Uterus (tissue), 4 donors: ENCODE measurements around the gene CD46. TPM values are rescaled to one million over a fixed set of nuclear protein-coding genes. Genes with fewer than 3 reads are reported as not detected.
"Not testable (repeated sequence)": the region's sequence is repeated elsewhere in the genome, so short reads cannot be mapped to it uniquely, and the experiment has no call there.

Experiments
- DNase-seq, 2 donors: peaks; one replicate each; pipeline ENCODE4 v3.0.0-alpha.2; 2019 to 2020
- H3K27ac ChIP-seq, 2 donors: fragments of 200-600 bp; sonication (generic); 1 replicate in 1 of 2; 2 replicates in 1 of 2; pipeline ENCODE4 v1.5.1; 2016 to 2018
- H3K27me3 ChIP-seq, 2 donors: fragments of 200-600 bp; sonication (generic); one replicate each; pipeline ENCODE4 v1.5.1; 2018 to 2019; ENCODE audit warnings: control low read depth in 1 of 2
- H3K36me3 ChIP-seq, 2 donors: fragments of 200-600 bp; sonication (generic); one replicate each; pipeline ENCODE4 v1.5.1; 2019; ENCODE audit warnings: control low read depth in 1 of 2
- H3K4me1 ChIP-seq, 2 donors: fragments of 200-600 bp; sonication (generic); one replicate each; pipeline ENCODE4 v1.5.1; 2018 to 2019; ENCODE audit warnings: control low read depth in 1 of 2
- H3K4me3 ChIP-seq, 2 donors: fragments of 200-600 bp; sonication (generic); 1 replicate in 1 of 2; 2 replicates in 1 of 2; pipeline ENCODE4 v1.5.1; 2018 to 2019; ENCODE audit warnings: mild to moderate bottlenecking in 1 of 2
- H3K9me3 ChIP-seq, 2 donors: fragments of 200-600 bp; sonication (generic); one replicate each; pipeline ENCODE4 v1.5.1; 2019; ENCODE audit warnings: control low read depth in 1 of 2
- POLR2A ChIP-seq, 2 donors: fragments of 450-650 bp; IDR thresholded peaks; one replicate each; pipeline ENCODE4 v1.6.1; 2016; ENCODE audit warnings: antibody characterized with exemption in 2 of 2, mild to moderate bottlenecking in 1 of 2, moderate library complexity in 1 of 2
- intact Hi-C: fragments of 100-400 bp; cut with DNase I; formaldehyde crosslinking; loops from one replicate; pipeline ENCODE4 v1.15.1; 2023; ENCODE audit warnings: low total_unique reads
- total RNA-seq, 4 donors: library from RNA; depleted of rRNA in 3 of 4; stranded (reverse); fragments of >200 nt in 3 of 4; gene quantifications; one replicate each; pipeline versions ENCODE4 v1.1.0 to v1.2.4, GENCODE V29; 2014 to 2023
- TF ChIP-seq, protein P1 (sequence below), 4 experiments: fragments of 200-600 bp in 2 of 4; fragments of 450-650 bp in 2 of 4; sonication (generic) in 2 of 4; IDR thresholded peaks; one replicate each; pipeline ENCODE4 v1.5.1; 2016 to 2019; ENCODE audit warnings: antibody characterized with exemption in 4 of 4, mild to moderate bottlenecking in 2 of 4, moderate library complexity in 1 of 4
- donor health status: DM: yes; HTN: yes; CAD: no.

CD46 gene
- total RNA-seq, 4 donors from 2014 or later = 118 to 195 (median 174) TPM

DNA sequence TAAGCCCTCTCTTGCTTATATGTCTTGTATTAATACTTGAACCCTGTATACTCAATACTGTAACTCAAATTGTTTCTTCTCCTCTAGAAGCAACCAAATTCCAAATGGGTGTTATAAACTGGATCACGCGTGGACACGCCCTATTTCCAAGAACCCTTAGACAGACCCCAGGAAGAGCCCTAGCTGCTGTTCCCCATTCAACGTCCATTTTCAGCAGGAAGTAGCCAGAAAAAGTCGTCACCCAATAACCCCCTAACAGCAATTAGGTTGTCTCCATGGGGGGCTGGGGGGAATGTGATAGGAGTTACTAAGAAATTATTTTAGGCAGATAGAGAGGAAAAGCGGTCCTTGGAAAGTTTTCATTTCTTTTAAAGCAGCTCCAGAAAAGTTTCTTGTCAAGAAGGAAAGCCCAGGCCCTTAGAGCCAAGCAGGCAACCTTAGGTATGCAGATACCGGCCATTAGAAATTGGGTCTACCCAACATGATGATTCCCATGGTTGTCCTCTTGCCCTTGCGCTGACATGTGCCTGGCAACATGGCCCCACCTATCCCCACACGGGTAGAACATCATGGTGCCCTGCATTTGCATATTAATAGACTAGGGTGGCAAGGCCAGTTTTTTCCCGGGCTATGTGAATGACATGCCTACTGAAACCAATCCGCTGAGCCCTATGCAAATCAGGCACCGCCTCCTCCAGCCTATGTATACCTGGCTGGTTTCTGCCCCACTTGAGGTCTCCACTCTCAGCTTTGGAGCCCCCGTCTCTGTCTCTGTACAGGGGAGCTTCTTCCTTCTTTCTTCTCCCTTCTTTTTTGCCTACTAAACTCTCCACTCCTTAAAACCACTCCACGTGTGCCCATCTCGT is 4.0 kb upstream of the CD46 start:
- DNase-seq = no peak
- TF ChIP-seq, protein P1, sequence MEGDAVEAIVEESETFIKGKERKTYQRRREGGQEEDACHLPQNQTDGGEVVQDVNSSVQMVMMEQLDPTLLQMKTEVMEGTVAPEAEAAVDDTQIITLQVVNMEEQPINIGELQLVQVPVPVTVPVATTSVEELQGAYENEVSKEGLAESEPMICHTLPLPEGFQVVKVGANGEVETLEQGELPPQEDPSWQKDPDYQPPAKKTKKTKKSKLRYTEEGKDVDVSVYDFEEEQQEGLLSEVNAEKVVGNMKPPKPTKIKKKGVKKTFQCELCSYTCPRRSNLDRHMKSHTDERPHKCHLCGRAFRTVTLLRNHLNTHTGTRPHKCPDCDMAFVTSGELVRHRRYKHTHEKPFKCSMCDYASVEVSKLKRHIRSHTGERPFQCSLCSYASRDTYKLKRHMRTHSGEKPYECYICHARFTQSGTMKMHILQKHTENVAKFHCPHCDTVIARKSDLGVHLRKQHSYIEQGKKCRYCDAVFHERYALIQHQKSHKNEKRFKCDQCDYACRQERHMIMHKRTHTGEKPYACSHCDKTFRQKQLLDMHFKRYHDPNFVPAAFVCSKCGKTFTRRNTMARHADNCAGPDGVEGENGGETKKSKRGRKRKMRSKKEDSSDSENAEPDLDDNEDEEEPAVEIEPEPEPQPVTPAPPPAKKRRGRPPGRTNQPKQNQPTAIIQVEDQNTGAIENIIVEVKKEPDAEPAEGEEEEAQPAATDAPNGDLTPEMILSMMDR (IDR thresholded peaks at IDR 0.05) = no peak
- no peak for TF ChIP-seq POLR2A (IDR thresholded peaks at IDR 0.05)
- H3K27me3 ChIP-seq = no peaks in the 10 kb centered on the region
- H3K27ac ChIP-seq = no peak overlapping the region
- no peak overlapping the region for H3K4me3 ChIP-seq
- intact Hi-C loops = no loop called here
- H3K9me3 ChIP-seq = no peaks in the 10 kb centered on the region
- H3K4me1 ChIP-seq = no peaks in the 10 kb centered on the region
- H3K36me3 ChIP-seq = no peaks in the 10 kb centered on the region

GRCh38 chr1:207748737-207749528 is 2.9 kb upstream of the CD46 start:
- no peaks in the 10 kb centered on the region for H3K36me3 ChIP-seq
- H3K27me3 ChIP-seq = no peaks in the 10 kb centered on the region
- TF ChIP-seq POLR2A (IDR thresholded peaks at IDR 0.05) = no peak
- TF ChIP-seq, protein P1 (IDR thresholded peaks at IDR 0.05) = no peak
- intact Hi-C loops = no loop called here
- H3K9me3 ChIP-seq = no peaks in the 10 kb centered on the region
- DNase-seq = no peak
- H3K4me1 ChIP-seq = peaks cover 0 to 6% of the 10 kb centered on the region in 2 donors
- no peak overlapping the region for H3K27ac ChIP-seq
- H3K4me3 ChIP-seq = no peak overlapping the region

- Histone ChIP-seq H3K36me3 (no peaks in the 10 kb centered on the region), H3K4me3 (peak overlapping the region in 1 of 2 donors; percentile 77), H3K27ac (peak overlapping the region; percentile 88 to 90), H3K4me1 (peaks cover 0 to 11% of the 10 kb centered on the region in 2 donors), H3K9me3 (no peaks in the 10 kb centered on the region), H3K27me3 (no peaks in the 10 kb centered on the region)
- TF ChIP-seq POLR2A (IDR thresholded peaks at IDR 0.05) = no peak
- TF ChIP-seq, protein P1 (IDR thresholded peaks at IDR 0.05) = no peak
- DNase-seq = no peak
- intact Hi-C loops = no loop called here
Measured at GRCh38 chr1:207750631-207751305, 1.1 kb upstream of the CD46 start.

GRCh38 chr1:207751463-207751789 is 428 bp upstream of the CD46 start:
- Histone ChIP-seq H3K4me1 (peaks cover 0 to 11% of the 10 kb centered on the region in 2 donors), H3K4me3 (peak overlapping the region; percentile 77 to 98), H3K27ac (peak overlapping the region; percentile 88 to 90)
- H3K27me3 ChIP-seq, H3K36me3 ChIP-seq, intact Hi-C loops, H3K9me3 ChIP-seq, DNase-seq: not testable (repeated sequence)

DNA sequence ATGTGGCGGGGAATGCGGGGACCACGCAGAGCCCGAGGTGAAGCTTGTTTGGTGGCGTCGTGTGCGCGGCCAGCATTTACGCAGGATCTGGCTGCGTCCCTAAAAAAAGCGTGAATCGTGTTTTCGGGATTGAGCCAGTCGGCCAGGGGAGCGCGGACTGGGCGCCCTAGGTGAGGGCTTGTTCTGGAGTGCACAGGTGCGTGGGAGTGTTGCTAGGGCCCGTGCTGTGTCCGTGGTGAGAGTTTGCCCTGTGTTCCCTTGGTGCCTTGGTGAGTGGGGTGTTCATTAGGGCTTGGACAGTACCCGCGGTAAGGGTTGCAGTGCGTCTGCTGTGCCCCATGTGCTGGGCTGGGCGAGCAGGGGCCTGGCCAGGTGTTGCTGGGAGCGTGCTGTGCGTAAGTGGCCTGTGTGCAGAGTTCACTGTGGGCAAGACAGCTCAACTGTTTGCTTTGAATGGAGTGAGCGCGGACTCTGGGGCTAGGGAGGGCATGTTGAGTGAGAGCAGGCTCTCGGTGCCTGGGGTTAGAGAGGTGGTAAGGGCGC is 673 bp downstream of the CD46 start:
- Histone ChIP-seq H3K27ac (peak overlapping the region; percentile 88 to 90), H3K4me3 (peak overlapping the region; percentile 77 to 98), H3K27me3 (no peaks in the 10 kb centered on the region), H3K4me1 (peaks cover 0 to 11% of the 10 kb centered on the region in 2 donors), H3K36me3 (no peaks in the 10 kb centered on the region), H3K9me3 (no peaks in the 10 kb centered on the region)
- peak in 1 of 2 donors; percentile 20 for DNase-seq
- TF ChIP-seq, protein P1 (IDR thresholded peaks at IDR 0.05) = no peak
- no peak for TF ChIP-seq POLR2A (IDR thresholded peaks at IDR 0.05)
- intact Hi-C loops = no loop called here
